A673 (cell line): ENCODE data around the gene DLK2. TPM values are rescaled to one million over a fixed set of nuclear protein-coding genes. Genes with fewer than 3 reads are reported as not detected.

ENCODE experiments used
- BruUV-seq: library from RNA; stranded (reverse); fragments of 400-500 nt; replicated peaks from 2 replicates; lab custom pipeline; 2021; lab: Mats Ljungman, UMichigan
- CTCF ChIA-PET: fragments of 300-600 bp; sonication (Branson Sonifier 250); formaldehyde crosslinking; loops from one replicate; lab custom pipeline; 2022; ENCODE audit warnings: antibody characterized with exemption; lab: Charles Lee
- POLR2A ChIA-PET: fragments of 300-600 bp; sonication (Branson Sonifier 250); formaldehyde crosslinking; loops from one replicate; lab custom pipeline; 2022; ENCODE audit warnings: antibody characterized with exemption; ENCODE audit not compliant: low non-redundant PET; lab: Charles Lee
- DNase-seq: peaks from one replicate; pipeline ENCODE4 v3.0.0-alpha.2; 2015; ENCODE audit warnings: low spot score
- H3K27ac ChIP-seq: fragments of 200-600 bp; sonication (generic); 2 replicates; pipeline ENCODE4 v1.5.1; 2016; ENCODE audit warnings: mixed run types, low read depth, mild to moderate bottlenecking, mixed read lengths, antibody characterized with exemption, low read length; ENCODE audit not compliant: poor library complexity, severe bottlenecking
- H3K27me3 ChIP-seq: fragments of 200-600 bp; sonication (generic); replicated peaks from 2 replicates; pipeline ENCODE4 v1.6.1; 2017; ENCODE audit warnings: mixed run types, low read depth, mild to moderate bottlenecking, mixed read lengths, antibody characterized with exemption, low read length; ENCODE audit not compliant: insufficient read depth, poor library complexity
- H3K36me3 ChIP-seq: fragments of 200-600 bp; sonication (generic); 2 replicates; pipeline ENCODE4 v1.6.1; 2016; ENCODE audit warnings: mixed run types, mild to moderate bottlenecking, mixed read lengths, antibody characterized with exemption, low read length; ENCODE audit not compliant: insufficient read depth, poor library complexity, severe bottlenecking
- H3K4me1 ChIP-seq: fragments of 200-600 bp; sonication (generic); 2 replicates; pipeline ENCODE4 v1.6.1; 2017; ENCODE audit warnings: mixed run types, mild to moderate bottlenecking, mixed read lengths, antibody characterized with exemption, low read length; ENCODE audit not compliant: insufficient read depth, poor library complexity, severe bottlenecking
- H3K4me3 ChIP-seq: fragments of 200-600 bp; sonication (generic); 2 replicates; pipeline ENCODE4 v1.5.1; 2016; ENCODE audit warnings: low read depth, mixed run types, mild to moderate bottlenecking, mixed read lengths, low read length; ENCODE audit not compliant: poor library complexity, severe bottlenecking
- H3K9me3 ChIP-seq: fragments of 200-600 bp; sonication (generic); 2 replicates; pipeline ENCODE4 v1.6.1; 2016; ENCODE audit warnings: mixed run types, low read depth, mild to moderate bottlenecking, mixed read lengths, antibody characterized with exemption, low read length; ENCODE audit not compliant: poor library complexity, severe bottlenecking
- EZH2 ChIP-seq: fragments of 200-600 bp; sonication (generic); IDR thresholded peaks from 2 replicates; pipeline ENCODE4 v1.6.1; 2017; ENCODE audit warnings: borderline replicate concordance, low read depth, mild to moderate bottlenecking, mixed read lengths, antibody characterized with exemption, low read length; ENCODE audit not compliant: poor library complexity, severe bottlenecking
- intact Hi-C: fragments of 100-400 bp; cut with micrococcal nuclease; formaldehyde crosslinking; loops from one replicate; pipeline ENCODE4 v1.10.0; 2022; ENCODE audit not compliant: unreplicated experiment
- total RNA-seq: library from RNA; stranded (reverse); gene quantifications from 2 replicates; pipeline ENCODE4 v1.2.3, GENCODE V29; 2021
- TF ChIP-seq, protein P1 (sequence below): fragments of 300-800, 200-600 bp; sonication (generic); conservative IDR thresholded peaks from 2 replicates; pipeline ENCODE4 v1.5.1; 2017; ENCODE audit warnings: low read depth, mild to moderate bottlenecking, antibody characterized with exemption, low read length, moderate library complexity, mixed read lengths

DLK2 gene
- total RNA-seq, 1 experiment from 2014 or later, result 0.67 TPM

- H3K4me1 ChIP-seq, result peaks cover 22% of the 10 kb centered on the region
- no peak overlapping the region for H3K27ac ChIP-seq
- intact Hi-C loops, result no loop called here
- H3K4me3 ChIP-seq, result no peak overlapping the region
- no TSS peak for BruUV-seq
- H3K9me3 ChIP-seq, result no peaks in the 10 kb centered on the region
- DNase-seq, result no peak
- TF ChIP-seq, protein P1, sequence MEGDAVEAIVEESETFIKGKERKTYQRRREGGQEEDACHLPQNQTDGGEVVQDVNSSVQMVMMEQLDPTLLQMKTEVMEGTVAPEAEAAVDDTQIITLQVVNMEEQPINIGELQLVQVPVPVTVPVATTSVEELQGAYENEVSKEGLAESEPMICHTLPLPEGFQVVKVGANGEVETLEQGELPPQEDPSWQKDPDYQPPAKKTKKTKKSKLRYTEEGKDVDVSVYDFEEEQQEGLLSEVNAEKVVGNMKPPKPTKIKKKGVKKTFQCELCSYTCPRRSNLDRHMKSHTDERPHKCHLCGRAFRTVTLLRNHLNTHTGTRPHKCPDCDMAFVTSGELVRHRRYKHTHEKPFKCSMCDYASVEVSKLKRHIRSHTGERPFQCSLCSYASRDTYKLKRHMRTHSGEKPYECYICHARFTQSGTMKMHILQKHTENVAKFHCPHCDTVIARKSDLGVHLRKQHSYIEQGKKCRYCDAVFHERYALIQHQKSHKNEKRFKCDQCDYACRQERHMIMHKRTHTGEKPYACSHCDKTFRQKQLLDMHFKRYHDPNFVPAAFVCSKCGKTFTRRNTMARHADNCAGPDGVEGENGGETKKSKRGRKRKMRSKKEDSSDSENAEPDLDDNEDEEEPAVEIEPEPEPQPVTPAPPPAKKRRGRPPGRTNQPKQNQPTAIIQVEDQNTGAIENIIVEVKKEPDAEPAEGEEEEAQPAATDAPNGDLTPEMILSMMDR, result no peak
- TF ChIP-seq EZH2, result no peak
- H3K36me3 ChIP-seq, result peaks cover 33% of the 10 kb centered on the region
- H3K27me3 ChIP-seq, result no peaks in the 10 kb centered on the region
- ChIA-PET CTCF (no interaction called here), POLR2A (no interaction called here)
Observed at GRCh38 chr6:43497689-43498088, 42.3 kb upstream of the DLK2 start.

- TF ChIP-seq, protein P1, result no peak
- TF ChIP-seq EZH2, result no peak
- no peak for DNase-seq
- Histone ChIP-seq H3K36me3 (peaks cover 30% of the 10 kb centered on the region), H3K4me1 (peaks cover 28% of the 10 kb centered on the region), H3K9me3 (no peaks in the 10 kb centered on the region), H3K4me3 (no peak overlapping the region), H3K27ac (no peak overlapping the region), H3K27me3 (no peaks in the 10 kb centered on the region)
- no TSS peak for BruUV-seq
- intact Hi-C loops, result no loop called here
- ChIA-PET POLR2A (interaction anchor here (0.6 kb wide), 1 partner anchor 231 kb away, joined by 7 read pairs; no protein-coding TSS in a partner anchor), CTCF (no interaction called here)
Observed at GRCh38 chr6:43497129-43497396, 41.7 kb upstream of the DLK2 start.

GRCh38 chr6:43496370-43497128 lies 41.2 kb upstream of the DLK2 start:
- intact Hi-C loops, result no loop called here
- Histone ChIP-seq H3K36me3 (peaks cover 29% of the 10 kb centered on the region), H3K4me1 (peaks cover 33% of the 10 kb centered on the region), H3K9me3 (no peaks in the 10 kb centered on the region), H3K4me3 (no peak overlapping the region), H3K27ac (no peak overlapping the region), H3K27me3 (no peaks in the 10 kb centered on the region)
- ChIA-PET POLR2A (interaction anchor here (0.6 kb wide), 1 partner anchor 230 kb away, joined by 7 read pairs; no protein-coding TSS in a partner anchor), CTCF (interaction anchor here (0.6 kb wide), 1 partner anchor 44 kb away, joined by 3 read pairs; no protein-coding TSS in a partner anchor)
- no peak for DNase-seq
- no peak for TF ChIP-seq EZH2
- TF ChIP-seq, protein P1, result peak; percentile 42
- BruUV-seq, result no TSS peak
